Peyer's patch (tissue), 4 donors: ENCODE measurements around the gene EIF3J.
"Not testable (repeated sequence)": the region's sequence is repeated elsewhere in the genome, so short reads cannot be mapped to it uniquely, and the experiment has no call there.

ENCODE experiments used
- POLR2A ChIP-seq, 2 donors: fragments of 450-650 bp; IDR thresholded peaks; one replicate each; pipeline ENCODE4 v1.5.1; 2017; ENCODE audit warnings: antibody characterized with exemption in 2 of 2, mild to moderate bottlenecking in 2 of 2, moderate library complexity in 2 of 2
- TF ChIP-seq, protein P1 (sequence below), 6 experiments: fragments of 450-650 bp in 4 of 6; fragments of 200-600 bp in 2 of 6; sonication (generic) in 1 of 6; IDR thresholded peaks; one replicate each; pipeline ENCODE4 v1.5.1; 2017 to 2019; ENCODE audit warnings: antibody characterized with exemption in 6 of 6, mild to moderate bottlenecking in 3 of 6, moderate library complexity in 1 of 6

DNA sequence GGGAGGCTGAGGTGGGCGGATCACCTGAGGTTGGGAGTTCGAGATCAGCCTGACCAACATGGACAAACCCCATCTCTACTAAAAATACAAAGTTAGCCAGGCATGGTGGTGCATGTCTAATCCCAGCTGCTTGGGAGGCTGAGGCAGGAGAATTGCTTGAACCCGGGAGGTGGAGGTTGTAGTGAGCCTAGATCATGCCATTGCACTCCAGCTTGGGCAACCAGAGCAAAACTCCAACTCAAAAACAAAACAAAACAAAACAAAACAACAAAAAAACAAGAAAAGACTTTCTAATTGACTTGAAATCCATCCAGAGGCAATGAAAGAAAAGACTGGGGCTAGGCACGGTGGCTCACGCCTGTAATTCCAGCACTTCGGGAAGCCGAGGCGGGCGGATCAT, 12.2 kb downstream of the EIF3J start:
- TF ChIP-seq, protein P1, sequence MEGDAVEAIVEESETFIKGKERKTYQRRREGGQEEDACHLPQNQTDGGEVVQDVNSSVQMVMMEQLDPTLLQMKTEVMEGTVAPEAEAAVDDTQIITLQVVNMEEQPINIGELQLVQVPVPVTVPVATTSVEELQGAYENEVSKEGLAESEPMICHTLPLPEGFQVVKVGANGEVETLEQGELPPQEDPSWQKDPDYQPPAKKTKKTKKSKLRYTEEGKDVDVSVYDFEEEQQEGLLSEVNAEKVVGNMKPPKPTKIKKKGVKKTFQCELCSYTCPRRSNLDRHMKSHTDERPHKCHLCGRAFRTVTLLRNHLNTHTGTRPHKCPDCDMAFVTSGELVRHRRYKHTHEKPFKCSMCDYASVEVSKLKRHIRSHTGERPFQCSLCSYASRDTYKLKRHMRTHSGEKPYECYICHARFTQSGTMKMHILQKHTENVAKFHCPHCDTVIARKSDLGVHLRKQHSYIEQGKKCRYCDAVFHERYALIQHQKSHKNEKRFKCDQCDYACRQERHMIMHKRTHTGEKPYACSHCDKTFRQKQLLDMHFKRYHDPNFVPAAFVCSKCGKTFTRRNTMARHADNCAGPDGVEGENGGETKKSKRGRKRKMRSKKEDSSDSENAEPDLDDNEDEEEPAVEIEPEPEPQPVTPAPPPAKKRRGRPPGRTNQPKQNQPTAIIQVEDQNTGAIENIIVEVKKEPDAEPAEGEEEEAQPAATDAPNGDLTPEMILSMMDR (IDR thresholded peaks at IDR 0.05): not testable (repeated sequence)
- not testable (repeated sequence) for TF ChIP-seq POLR2A (IDR thresholded peaks at IDR 0.05)
